Measurements from ENCODE around the gene TM2D3. TPM values are rescaled to one million over a fixed set of nuclear protein-coding genes. Genes with fewer than 3 reads are reported as not detected.

TM2D3 gene
- total and polyA plus RNA-seq, 4 donors, result 22.0 to 44.1 (median 37.9) TPM

- TF ChIP-seq NR2F2 (IDR thresholded peaks at IDR 0.05) (no peak), ATF3 (IDR thresholded peaks at IDR 0.05) (no peak), FOXA2 (IDR thresholded peaks at IDR 0.05) (no peak), RXRA (IDR thresholded peaks at IDR 0.05) (no peak), RAD21 (IDR thresholded peaks at IDR 0.05) (no peak), HNF4G (IDR thresholded peaks at IDR 0.05) (no peak), HNF4A (conservative IDR thresholded peaks at IDR 0.05) (no peak), EGR1 (IDR thresholded peaks at IDR 0.05; ENCODE audit: low read depth in 2 of 2) (no peak)
- peak overlapping the region in 1 of 2 donors; percentile 0 for H3K27ac ChIP-seq (ENCODE audit: low read depth in 1 of 2, low read length in 2 of 2)
- DNase-seq (ENCODE audit: low spot score), result no peak
- H3K4me3 ChIP-seq (ENCODE audit: low read depth in 1 of 3, low read length in 3 of 3), result no peak overlapping the region
- 75% methylated on average over 11 of the region's 11 CpGs for WGBS
- peaks cover 0 to 21% (median 15%) of the 10 kb centered on the region in 4 donors for H3K4me1 ChIP-seq (ENCODE audit: control insufficient read depth in 4 of 4, insufficient read depth in 4 of 4, low read length in 3 of 4)
- no peaks in the 10 kb centered on the region for H3K9me3 ChIP-seq (ENCODE audit: control insufficient read depth in 4 of 4, low read length in 3 of 4)
- H3K36me3 ChIP-seq (ENCODE audit: control insufficient read depth in 4 of 4, insufficient read depth in 3 of 4, low read depth in 1 of 4, low read length in 3 of 4), result peaks cover 6 to 37% (median 26%) of the 10 kb centered on the region in 4 donors
- H3K27me3 ChIP-seq (ENCODE audit: control insufficient read depth in 4 of 4, insufficient read depth in 4 of 4, low read length in 3 of 4), result no peaks in the 10 kb centered on the region
- H3K9ac ChIP-seq (ENCODE audit: low read depth in 1 of 2, low read length in 2 of 2), result no peak overlapping the region
These were observed 9.8 kb downstream of the TM2D3 start for GRCh38 chr15:101642361-101642760.

GRCh38 chr15:101641894-101642293 is 10.3 kb downstream of the TM2D3 start:
- peaks cover 6 to 37% (median 26%) of the 10 kb centered on the region in 4 donors for H3K36me3 ChIP-seq (ENCODE audit: control insufficient read depth in 4 of 4, insufficient read depth in 3 of 4, low read depth in 1 of 4, low read length in 3 of 4)
- TF ChIP-seq ZBTB33 (IDR thresholded peaks at IDR 0.05) (no peak), REST (IDR thresholded peaks at IDR 0.05) (no peak), JUND (IDR thresholded peaks at IDR 0.05) (no peak), RAD21 (IDR thresholded peaks at IDR 0.05) (no peak), ATF3 (IDR thresholded peaks at IDR 0.05) (no peak), EGR1 (IDR thresholded peaks at IDR 0.05; ENCODE audit: low read depth in 2 of 2) (no peak), FOXA2 (IDR thresholded peaks at IDR 0.05) (no peak), FOXA1 (IDR thresholded peaks at IDR 0.05) (no peak), SP1 (IDR thresholded peaks at IDR 0.05) (no peak)
- H3K9ac ChIP-seq (ENCODE audit: low read depth in 1 of 2, low read length in 2 of 2), result no peak overlapping the region
- peak overlapping the region in 1 of 2 donors; percentile 0 for H3K27ac ChIP-seq (ENCODE audit: low read depth in 1 of 2, low read length in 2 of 2)
- no peak overlapping the region for H3K4me3 ChIP-seq (ENCODE audit: low read depth in 1 of 3, low read length in 3 of 3)
- DNase-seq (ENCODE audit: low spot score), result no peak
- H3K9me3 ChIP-seq (ENCODE audit: control insufficient read depth in 4 of 4, low read length in 3 of 4), result no peaks in the 10 kb centered on the region
- no peaks in the 10 kb centered on the region for H3K27me3 ChIP-seq (ENCODE audit: control insufficient read depth in 4 of 4, insufficient read depth in 4 of 4, low read length in 3 of 4)
- H3K4me1 ChIP-seq (ENCODE audit: control insufficient read depth in 4 of 4, insufficient read depth in 4 of 4, low read length in 3 of 4), result peaks cover 0 to 21% (median 11%) of the 10 kb centered on the region in 4 donors
- WGBS, result 67% methylated on average over 1 of the region's 1 CpG
